ENCODE data around the gene ZFYVE28. TPM values are rescaled to one million over a fixed set of nuclear protein-coding genes. Genes with fewer than 3 reads are reported as not detected.

The ZFYVE28 gene
- total RNA-seq, 2 donors from 2014 or later: 29.6 to 31.6 TPM

- H3K9me3 ChIP-seq: no peaks in the 10 kb centered on the region
- H3K9ac ChIP-seq (ENCODE audit: low read depth in 2 of 2, low read length in 2 of 2): no peak overlapping the region
- H3K4me3 ChIP-seq: no peak overlapping the region
- H3K4me1 ChIP-seq: no peaks in the 10 kb centered on the region
- H3K36me3 ChIP-seq: no peaks in the 10 kb centered on the region
- intact Hi-C loops (cut with DNase I): no loop called here
- TF ChIP-seq CTCF (IDR thresholded peaks at IDR 0.05): no peak
- no peaks in the 10 kb centered on the region for H3K27me3 ChIP-seq
- DNase-seq: no peak
- no peak overlapping the region for H3K27ac ChIP-seq
These were observed 60.4 kb downstream of the ZFYVE28 start for GRCh38 chr4:2357821-2358745.

- no peak for TF ChIP-seq CTCF (IDR thresholded peaks at IDR 0.05)
These were observed 62.0 kb downstream of the ZFYVE28 start for GRCh38 chr4:2356123-2357069.

GRCh38 chr4:2354760-2355159, 63.7 kb downstream of the ZFYVE28 start:
- no peaks in the 10 kb centered on the region for H3K9me3 ChIP-seq
- no peaks in the 10 kb centered on the region for H3K4me1 ChIP-seq
- H3K27me3 ChIP-seq: no peaks in the 10 kb centered on the region
- no peak overlapping the region for H3K27ac ChIP-seq
- no peak for DNase-seq
- no peak overlapping the region for H3K9ac ChIP-seq (ENCODE audit: low read depth in 2 of 2, low read length in 2 of 2)
- no peak overlapping the region for H3K4me3 ChIP-seq
- no peaks in the 10 kb centered on the region for H3K36me3 ChIP-seq
- no peak for TF ChIP-seq CTCF (IDR thresholded peaks at IDR 0.05)
- intact Hi-C loops (cut with DNase I): no loop called here

More at GRCh38 chr4:2356123-2357069, 62.0 kb downstream of the ZFYVE28 start:
- Histone ChIP-seq H3K27me3 (no peaks in the 10 kb centered on the region), H3K9ac (ENCODE audit: low read depth in 2 of 2, low read length in 2 of 2) (no peak overlapping the region), H3K4me1 (no peaks in the 10 kb centered on the region), H3K36me3 (no peaks in the 10 kb centered on the region), H3K4me3 (no peak overlapping the region), H3K9me3 (no peaks in the 10 kb centered on the region), H3K27ac (no peak overlapping the region)
- no peak for DNase-seq
- intact Hi-C loops (cut with DNase I): no loop called here

- no peak overlapping the region for H3K4me3 ChIP-seq
- no peak for TF ChIP-seq CTCF (IDR thresholded peaks at IDR 0.05)
- intact Hi-C loops (cut with DNase I): no loop called here
- H3K27me3 ChIP-seq: no peaks in the 10 kb centered on the region
- no peaks in the 10 kb centered on the region for H3K36me3 ChIP-seq
- no peak overlapping the region for H3K9ac ChIP-seq (ENCODE audit: low read depth in 2 of 2, low read length in 2 of 2)
- no peak for DNase-seq
- no peak overlapping the region for H3K27ac ChIP-seq
- H3K9me3 ChIP-seq: no peaks in the 10 kb centered on the region
- no peaks in the 10 kb centered on the region for H3K4me1 ChIP-seq
These were observed 64.3 kb downstream of the ZFYVE28 start for GRCh38 chr4:2354118-2354517.

Measured in colonic mucosa (tissue), 4 donors.